Ramos (cell line): ENCODE measurements around the gene BTRC.

Source experiments
- in situ Hi-C: fragments of 300-500 bp; cut with MboI; formaldehyde crosslinking; loops from one replicate; pipeline ENCODE4 v1.14.3; 2022; ENCODE audit warnings: low sequenced_read_pairs; ENCODE audit not compliant: unreplicated experiment

BTRC gene

GRCh38 chr10:101560298-101561067 is 206.5 kb downstream of the BTRC start:
- in situ Hi-C loops: loop anchor here (25.0 kb wide), 1 partner anchor 273 kb away; no protein-coding TSS in a partner anchor

GRCh38 chr10:101561068-101561915 is 207.3 kb downstream of the BTRC start:
- in situ Hi-C loops: loop anchor here (25.0 kb wide), 1 partner anchor 274 kb away; no protein-coding TSS in a partner anchor

- in situ Hi-C loops: loop anchor here (25.0 kb wide), 1 partner anchor 275 kb away; no protein-coding TSS in a partner anchor
Observed at GRCh38 chr10:101562231-101562630, 208.3 kb downstream of the BTRC start.

- in situ Hi-C loops: loop anchor here (25.0 kb wide), 1 partner anchor 276 kb away; no protein-coding TSS in a partner anchor
Observed at GRCh38 chr10:101563007-101563406, 209.0 kb downstream of the BTRC start.

- in situ Hi-C loops: loop anchor here (25.0 kb wide), 1 partner anchor 276 kb away; no protein-coding TSS in a partner anchor
Observed at GRCh38 chr10:101563497-101564040, 209.6 kb downstream of the BTRC start.

GRCh38 chr10:101564490-101564991 is 210.6 kb downstream of the BTRC start:
- in situ Hi-C loops: loop anchor here (25.0 kb wide), 1 partner anchor 277 kb away; no protein-coding TSS in a partner anchor

- in situ Hi-C loops: loop anchor here (25.0 kb wide), 1 partner anchor 278 kb away; no protein-coding TSS in a partner anchor
Observed at GRCh38 chr10:101565370-101565900, 211.5 kb downstream of the BTRC start.

GRCh38 chr10:101565936-101566332 is 212.0 kb downstream of the BTRC start:
- in situ Hi-C loops: loop anchor here (25.0 kb wide), 1 partner anchor 279 kb away; no protein-coding TSS in a partner anchor

- in situ Hi-C loops: loop anchor here (25.0 kb wide), 1 partner anchor 279 kb away; no protein-coding TSS in a partner anchor
Observed at GRCh38 chr10:101566333-101567164, 212.6 kb downstream of the BTRC start.

- in situ Hi-C loops: loop anchor here (25.0 kb wide), 1 partner anchor 280 kb away; no protein-coding TSS in a partner anchor
Observed at GRCh38 chr10:101567165-101568006, 213.4 kb downstream of the BTRC start.

GRCh38 chr10:101568054-101568745 is 214.2 kb downstream of the BTRC start:
- in situ Hi-C loops: loop anchor here (25.0 kb wide), 1 partner anchor 281 kb away; no protein-coding TSS in a partner anchor

GRCh38 chr10:101569323-101569621 is 215.3 kb downstream of the BTRC start:
- in situ Hi-C loops: loop anchor here (25.0 kb wide), 1 partner anchor 282 kb away; no protein-coding TSS in a partner anchor

GRCh38 chr10:101569622-101570427 is 215.9 kb downstream of the BTRC start:
- in situ Hi-C loops: loop anchor here (5.0 to 25.0 kb wide), 2 partner anchors 283 to 358 kb away; no protein-coding TSS in a partner anchor

GRCh38 chr10:101570428-101571270 is 216.7 kb downstream of the BTRC start:
- in situ Hi-C loops: loop anchor here (5.0 to 25.0 kb wide), 2 partner anchors 283 to 358 kb away; no protein-coding TSS in a partner anchor

GRCh38 chr10:101571271-101571925 is 217.4 kb downstream of the BTRC start:
- in situ Hi-C loops: loop anchor here (5.0 to 25.0 kb wide), 2 partner anchors 284 to 359 kb away; no protein-coding TSS in a partner anchor
